GM12878 (cell line): Measurements from ENCODE around the gene ZNF407. TPM values are rescaled to one million over a fixed set of nuclear protein-coding genes. Genes with fewer than 3 reads are reported as not detected.

Experiments used
- ATAC-seq: fragments of 200-7000 bp; cut with Tn5 transposase; 3 replicates; pipeline ENCODE4 v1.9.1; 2020; ENCODE audit warnings: mild to moderate bottlenecking, moderate library complexity
- BruUV-seq: library from RNA; stranded (reverse); fragments of 400-500 nt; replicated peaks from 2 replicates; lab custom pipeline; 2021; lab: Mats Ljungman, UMichigan
- CTCF ChIA-PET: fragments of 300-600 bp; sonication (Branson Sonifier 250); formaldehyde crosslinking; extraction: SDS; loops from one replicate; lab custom pipeline; 2021; ENCODE audit warnings: inconsistent platforms; lab: Yijun Ruan, JAX
- POLR2A ChIA-PET: fragments of 350-600 bp; formaldehyde crosslinking; extraction: SDS; loops from one replicate; lab custom pipeline; 2021; ENCODE audit warnings: inconsistent platforms; lab: Charles Lee
- RAD21 ChIA-PET: fragments of 300-600 bp; sonication (Branson Sonifier 250); formaldehyde crosslinking; loops from one replicate; lab custom pipeline; 2023; ENCODE audit warnings: antibody characterized with exemption; ENCODE audit not compliant: unreplicated experiment; lab: Charles Lee
- SMC1A ChIA-PET: fragments of 300-600 bp; sonication (Branson Sonifier 250); formaldehyde crosslinking; loops from one replicate; lab custom pipeline; 2023; ENCODE audit not compliant: unreplicated experiment, uncharacterized antibody; lab: Charles Lee
- DNase-seq: peaks from one replicate; pipeline ENCODE4 v3.0.0-alpha.2; 2011; ENCODE audit warnings: low read depth, low spot score
- FAIRE-seq: peaks from 3 replicates; lab custom pipeline; 2011; peaks lifted over from hg19 to GRCh38; lab: Jason Lieb, UNC
- H2AFZ ChIP-seq: 2 replicates; pipeline ENCODE4 v1.6.0; 2011; ENCODE audit warnings: low read depth, low read length, control low read depth; ENCODE audit not compliant: control insufficient read depth
- H3K27ac ChIP-seq: 2 replicates; pipeline ENCODE4 v1.5.1; 2011; ENCODE audit warnings: control low read depth; ENCODE audit not compliant: control insufficient read depth, insufficient read depth
- H3K27me3 ChIP-seq, 2 experiments: replicated peaks in 1 of 2; 2 replicates each; pipeline versions ENCODE4 v1.6.0 to v1.6.1; 2011; ENCODE audit warnings: low read length in 1 of 2; ENCODE audit not compliant: control insufficient read depth in 2 of 2, insufficient read depth in 2 of 2
- H3K36me3 ChIP-seq, 2 experiments: 2 replicates each; pipeline ENCODE4 v1.5.1; 2011; ENCODE audit warnings: low read length in 1 of 2; ENCODE audit not compliant: control insufficient read depth in 2 of 2, insufficient read depth in 2 of 2
- H3K4me1 ChIP-seq: 2 replicates; pipeline ENCODE4 v1.6.1; 2011; ENCODE audit warnings: mild to moderate bottlenecking, low read length, moderate library complexity, mixed read lengths; ENCODE audit not compliant: control insufficient read depth, insufficient read depth
- H3K4me2 ChIP-seq: 2 replicates; pipeline ENCODE4 v1.6.0; 2011; ENCODE audit warnings: control low read depth; ENCODE audit not compliant: control insufficient read depth, insufficient read depth
- H3K4me3 ChIP-seq: fragments of 200-600 bp; sonication (generic); 2 replicates; pipeline ENCODE4 v1.5.1; 2016
- H3K79me2 ChIP-seq: 2 replicates; pipeline ENCODE4 v1.6.0; 2011; ENCODE audit warnings: low read length; ENCODE audit not compliant: control insufficient read depth, insufficient read depth
- H3K9ac ChIP-seq: 2 replicates; pipeline ENCODE4 v1.8.0; 2011; ENCODE audit warnings: low read length, control low read depth, mixed read lengths; ENCODE audit not compliant: control insufficient read depth, insufficient read depth
- H3K9me3 ChIP-seq: replicated peaks from 3 replicates; pipeline ENCODE4 v1.5.1; 2011; ENCODE audit warnings: mild to moderate bottlenecking, low read length; ENCODE audit not compliant: control insufficient read depth, insufficient read depth
- H4K20me1 ChIP-seq: 2 replicates; pipeline ENCODE4 v1.6.0; 2011; ENCODE audit not compliant: control insufficient read depth, insufficient read depth
- NR2C2 ChIP-seq: IDR thresholded peaks from 2 replicates; pipeline ENCODE4 v1.6.1; 2011; ENCODE audit warnings: borderline replicate concordance, low read depth; ENCODE audit not compliant: control insufficient read depth, insufficient read length
- NRF1 ChIP-seq: conservative IDR thresholded peaks from 2 replicates; pipeline ENCODE4 v1.6.1; 2011; ENCODE audit warnings: mild to moderate bottlenecking, low read depth, low read length, improper control_type of control experiment
- RBBP5 ChIP-seq: fragments of 200-600 bp; sonication (generic); conservative IDR thresholded peaks from 2 replicates; pipeline ENCODE4 v1.6.1; 2016
- WGBS: methylation state at CpG from one replicate; pipeline ENCODE4 v1.1.6; 2016; ENCODE audit warnings: low lambda C conversion rate; ENCODE audit not compliant: insufficient replicate concordance, insufficient coverage; ENCODE audit errors: missing lambda C conversion rate; 5-methylcytosine and 5-hydroxymethylcytosine counted together
- in situ Hi-C: fragments of 300-500 bp; cut with MboI; formaldehyde crosslinking; loops from 9 replicates; pipeline ENCODE4 v1.14.3; 2018; ENCODE audit warnings: mixed read lengths
- intact Hi-C: fragments of 100-400 bp; cut with micrococcal nuclease; formaldehyde crosslinking; loops from one replicate; pipeline ENCODE4 v1.14.2; 2022; ENCODE audit not compliant: unreplicated experiment
- polyA plus RNA-seq, 11 experiments: library from polyadenylated mRNA; depleted of rRNA in 4 of 11; unstranded in 6 of 11; stranded (reverse) in 5 of 11; fragments of >200 nt; fragmentation: Nextera tagmentation in 4 of 11; fragmentation: Illumina TruSeq in 1 of 11; extraction: Ambion mirVana in 4 of 11; extraction: Trizol in 1 of 11; gene quantifications; 1 replicate in 1 of 11; 2 replicates in 10 of 11; pipeline versions ENCODE4 v1.2.1 to v1.2.3, GENCODE V29; 2011 to 2016; ENCODE audit warnings: inconsistent platforms in 2 of 11, missing spikeins in 2 of 11, low read depth in 1 of 11
- total RNA-seq, 4 experiments: library from RNA; depleted of rRNA in 3 of 4; stranded (reverse); fragments of >200 nt in 3 of 4; fragmentation: Illumina TruSeq in 1 of 4; extraction: Trizol in 1 of 4; gene quantifications; 2 replicates each; pipeline versions ENCODE4 v1.2.1 to v1.2.3, GENCODE V29; 2013 to 2021
- TF ChIP-seq, protein P1 (sequence below): IDR thresholded peaks from 2 replicates; pipeline ENCODE4 v1.6.1; 2012; ENCODE audit warnings: low read depth, low read length, improper control_type of control experiment

Gene ZNF407
- total and polyA plus RNA-seq, 10 of the 15 experiments (the other 5 are each of a cell fraction or from before 2014, with no cell fraction given) = 0.69 to 11.6 (median 5.3) TPM

DNA sequence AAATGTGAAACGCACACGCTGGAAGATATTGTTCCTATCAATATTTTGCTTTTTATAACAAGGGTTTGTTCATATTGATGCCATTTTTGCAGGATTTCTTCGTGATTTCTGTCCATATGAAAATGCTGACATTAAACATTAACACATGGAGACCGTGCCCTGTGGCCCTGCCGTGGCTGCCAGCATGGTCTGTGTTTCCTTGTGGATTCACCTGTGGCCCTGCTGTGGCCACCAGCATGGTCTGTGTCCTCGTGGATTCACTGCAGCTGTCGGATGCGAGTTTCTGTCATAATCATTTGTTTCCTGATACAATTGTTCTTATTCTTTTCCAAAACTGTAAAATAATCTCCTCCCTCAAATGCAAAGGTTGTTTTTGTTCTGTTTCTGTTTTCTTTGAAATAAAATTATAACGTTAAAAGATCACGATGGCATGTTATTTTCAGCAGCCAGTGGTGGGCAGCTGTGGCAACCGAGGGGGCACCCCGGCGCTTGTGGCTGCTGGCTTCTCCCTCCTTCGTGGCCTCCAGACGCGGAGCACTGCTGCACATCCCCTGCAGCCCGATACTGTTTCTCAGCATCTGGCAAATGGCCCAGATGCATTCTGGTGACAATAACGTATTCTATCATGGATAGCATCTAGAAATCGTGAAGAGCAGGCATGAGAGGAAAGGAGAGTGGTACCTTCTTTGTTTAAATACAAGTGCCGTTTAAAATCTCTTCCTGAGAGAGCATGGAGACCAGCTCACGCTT, 467.8 kb downstream of the ZNF407 start:
- ChIA-PET SMC1A (interaction anchor here (0.8 kb wide), 1 partner anchor 145 kb away, joined by 3 read pairs; no protein-coding TSS in a partner anchor), POLR2A (no interaction called here), RAD21 (no interaction called here), CTCF (interaction anchor here (0.7 to 1.1 kb wide), 2 partner anchors 9 to 26 kb away, joined by 3 to 4 read pairs; no protein-coding TSS in a partner anchor)
- H3K36me3 ChIP-seq = peaks cover 0 to 5% of the 10 kb centered on the region in 2 experiments; a peak in 1 of 4 replicates
- no peak overlapping the region for H3K4me2 ChIP-seq
- no peak overlapping the region for H3K9ac ChIP-seq
- no peaks in the 10 kb centered on the region for H3K79me2 ChIP-seq
- 91% methylated on average over 20 of the region's 21 CpGs for WGBS
- FAIRE-seq (no peak), DNase-seq (no peak), ATAC-seq (no peak)
- H3K4me3 ChIP-seq = no peak overlapping the region
- in situ Hi-C loops = no loop called here
- H3K27me3 ChIP-seq = no peaks in the 10 kb centered on the region
- intact Hi-C loops = no loop called here
- peaks cover under 1% of the 10 kb centered on the region; the same call in 1 of the 2 replicates for H3K4me1 ChIP-seq
- TF ChIP-seq RBBP5 (no peak), NRF1 (no peak), NR2C2 (no peak)
- TF ChIP-seq, protein P1, sequence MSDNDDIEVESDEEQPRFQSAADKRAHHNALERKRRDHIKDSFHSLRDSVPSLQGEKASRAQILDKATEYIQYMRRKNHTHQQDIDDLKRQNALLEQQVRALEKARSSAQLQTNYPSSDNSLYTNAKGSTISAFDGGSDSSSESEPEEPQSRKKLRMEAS = no peak
- no peaks in the 10 kb centered on the region for H3K9me3 ChIP-seq
- H2AFZ ChIP-seq = no peak overlapping the region
- no peak overlapping the region for H3K27ac ChIP-seq
- no peaks in the 10 kb centered on the region for H4K20me1 ChIP-seq
- BruUV-seq = no TSS peak
